HEK293 (cell line): ENCODE measurements around the gene ZBTB20.

Source experiments
- CTCF ChIA-PET: fragments of 350-600 bp; formaldehyde crosslinking; extraction: SDS; loops from one replicate; lab custom pipeline; 2021; ENCODE audit warnings: antibody characterized with exemption; lab: Yijun Ruan, JAX
- POLR2A ChIA-PET: fragments of 300-600 bp; formaldehyde crosslinking; extraction: SDS; loops from one replicate; lab custom pipeline; 2020; ENCODE audit warnings: antibody characterized with exemption, inconsistent platforms; lab: Yijun Ruan, JAX
- H3K27ac ChIP-seq: fragments of 200-500 bp; sonication (Bioruptor generic); 2 replicates; pipeline ENCODE4 v1.5.1; 2014; ENCODE audit warnings: low read depth, low read length, control low read depth, inconsistent platforms; ENCODE audit errors: extremely low read depth
- H3K36me3 ChIP-seq, 2 experiments: fragments of 200-500 bp in 1 of 2; sonication (Bioruptor generic) in 1 of 2; 1 replicate in 1 of 2; 2 replicates in 1 of 2; pipeline ENCODE4 v1.5.1; 2014 to 2017; ENCODE audit warnings: inconsistent platforms in 2 of 2, low read length in 2 of 2; ENCODE audit not compliant: control insufficient read depth in 2 of 2, insufficient read depth in 1 of 2
- H3K4me1 ChIP-seq: fragments of 200-500 bp; sonication (Bioruptor generic); 2 replicates; pipeline ENCODE4 v1.5.1; 2014; ENCODE audit warnings: mild to moderate bottlenecking, low read length, inconsistent platforms; ENCODE audit not compliant: control insufficient read depth, insufficient read depth
- H3K4me3 ChIP-seq: 2 replicates; pipeline ENCODE4 v1.5.1; 2011; ENCODE audit warnings: low read depth, mild to moderate bottlenecking, control low read depth, low read length, moderate library complexity
- H3K9me3 ChIP-seq: fragments of 200-500 bp; sonication (Bioruptor generic); 2 replicates; pipeline ENCODE4 v1.5.1; 2014; ENCODE audit warnings: low read depth, low read length, inconsistent platforms; ENCODE audit not compliant: control insufficient read depth, insufficient read depth
- BCL11A ChIP-seq: fragments of 450-650 bp; formaldehyde crosslinking; IDR thresholded peaks from 2 replicates; pipeline ENCODE4 v1.5.1; 2016; ENCODE audit warnings: low read depth, missing biosample characterization, missing genetic modification characterization
- HIC1 ChIP-seq: fragments of 450-650 bp; formaldehyde crosslinking; IDR thresholded peaks from 2 replicates; pipeline ENCODE4 v1.5.1; 2016; ENCODE audit warnings: missing biosample characterization, missing genetic modification characterization
- HOXD13 ChIP-seq: sonication (generic); formaldehyde crosslinking; IDR thresholded peaks from 2 replicates; pipeline ENCODE4 v1.8.0; 2022; ENCODE audit warnings: missing genetic modification reagents, borderline replicate concordance
- MEIS1 ChIP-seq: sonication (generic); formaldehyde crosslinking; IDR thresholded peaks from 2 replicates; pipeline ENCODE4 v1.8.1; 2022; ENCODE audit warnings: missing genetic modification reagents, mild to moderate bottlenecking, borderline replicate concordance
- PRDM2 ChIP-seq: fragments of 450-650 bp; formaldehyde crosslinking; IDR thresholded peaks from 2 replicates; pipeline ENCODE4 v1.5.1; 2016; ENCODE audit warnings: missing biosample characterization, missing genetic modification characterization, borderline replicate concordance
- REPIN1 ChIP-seq: fragments of 450-650 bp; formaldehyde crosslinking; IDR thresholded peaks from 2 replicates; pipeline ENCODE4 v1.5.1; 2017; ENCODE audit warnings: missing biosample characterization, missing genetic modification characterization, low read depth
- ZFHX2 ChIP-seq: fragments of 450-650 bp; formaldehyde crosslinking; conservative IDR thresholded peaks from 2 replicates; pipeline ENCODE4 v1.5.1; 2016; ENCODE audit warnings: missing biosample characterization, missing genetic modification characterization
- ZNF138 ChIP-seq: fragments of 450-650 bp; formaldehyde crosslinking; IDR thresholded peaks from 2 replicates; pipeline ENCODE4 v1.5.1; 2016; ENCODE audit warnings: missing biosample characterization, missing genetic modification characterization, borderline replicate concordance
- ZNF175 ChIP-seq: fragments of 450-650 bp; formaldehyde crosslinking; IDR thresholded peaks from 2 replicates; pipeline ENCODE4 v1.5.1; 2016; ENCODE audit warnings: missing biosample characterization, missing genetic modification characterization
- ZNF416 ChIP-seq: fragments of 450-650 bp; formaldehyde crosslinking; IDR thresholded peaks from 2 replicates; pipeline ENCODE4 v1.5.1; 2016; ENCODE audit warnings: missing biosample characterization, missing genetic modification characterization
- ZNF423 ChIP-seq: fragments of 450-650 bp; formaldehyde crosslinking; IDR thresholded peaks from 2 replicates; pipeline ENCODE4 v1.5.1; 2016; ENCODE audit warnings: missing biosample characterization, missing genetic modification characterization
- ZNF518A ChIP-seq: fragments of 450-650 bp; formaldehyde crosslinking; conservative IDR thresholded peaks from 2 replicates; pipeline ENCODE4 v1.5.1; 2016; ENCODE audit warnings: low read depth, missing biosample characterization, missing genetic modification characterization
- ZNF549 ChIP-seq: fragments of 450-650 bp; IDR thresholded peaks from 2 replicates; pipeline ENCODE4 v1.5.1; 2018; ENCODE audit warnings: missing biosample characterization, missing genetic modification characterization, mild to moderate bottlenecking, inconsistent platforms, moderate library complexity
- ZNF558 ChIP-seq: fragments of 450-650 bp; formaldehyde crosslinking; IDR thresholded peaks from 2 replicates; pipeline ENCODE4 v1.5.1; 2016; ENCODE audit warnings: missing biosample characterization, missing genetic modification characterization
- ZNF621 ChIP-seq: fragments of 450-650 bp; formaldehyde crosslinking; IDR thresholded peaks from 2 replicates; pipeline ENCODE4 v1.5.1; 2017; ENCODE audit warnings: missing biosample characterization, missing genetic modification characterization
- ZNF768 ChIP-seq: fragments of 450-650 bp; formaldehyde crosslinking; IDR thresholded peaks from 2 replicates; pipeline ENCODE4 v1.5.1; 2018; ENCODE audit warnings: missing biosample characterization, mild to moderate bottlenecking, missing genetic modification characterization
- ZNF792 ChIP-seq: fragments of 450-650 bp; formaldehyde crosslinking; IDR thresholded peaks from 2 replicates; pipeline ENCODE4 v1.5.1; 2016; ENCODE audit warnings: missing biosample characterization, missing genetic modification characterization
- ZNF830 ChIP-seq: fragments of 450-650 bp; IDR thresholded peaks from 2 replicates; pipeline ENCODE4 v1.5.0; 2018; ENCODE audit warnings: missing biosample characterization, missing genetic modification characterization, low read depth, mild to moderate bottlenecking, moderate library complexity

Gene ZBTB20

GRCh38 chr3:114690911-114691310, 456.2 kb downstream of the ZBTB20 start:
- CTCF ChIA-PET: no interaction called here

More at GRCh38 chr3:114690911-114691310, 456.2 kb downstream of the ZBTB20 start:
- no peaks in the 10 kb centered on the region for H3K9me3 ChIP-seq
- H3K27ac ChIP-seq: no peak overlapping the region
- no peak for TF ChIP-seq ZNF138 (tag by site-specific recombination)
- no peak for TF ChIP-seq PRDM2 (tag by site-specific recombination)
- no peak for TF ChIP-seq REPIN1 (tag by site-specific recombination)
- TF ChIP-seq ZNF792 (tag by site-specific recombination): no peak
- no peak for TF ChIP-seq ZNF518A (tag by site-specific recombination)
- no peak for TF ChIP-seq HOXD13 (CRISPR knock-in tag)
- no peak for TF ChIP-seq HIC1 (tag by site-specific recombination)
- TF ChIP-seq ZNF830 (tag by site-specific recombination): no peak
- TF ChIP-seq MEIS1 (CRISPR knock-in tag): no peak
- no peak for TF ChIP-seq BCL11A (tag by site-specific recombination)
- TF ChIP-seq ZNF558 (tag by site-specific recombination): no peak
- TF ChIP-seq ZNF416 (tag by site-specific recombination): no peak
- no peak for TF ChIP-seq ZFHX2 (tag by site-specific recombination)
- TF ChIP-seq ZNF423 (tag by site-specific recombination): no peak
- no peak for TF ChIP-seq ZNF175 (tag by site-specific recombination)
- TF ChIP-seq ZNF549 (tag by site-specific recombination): no peak
- TF ChIP-seq ZNF768 (tag by site-specific recombination): no peak
- TF ChIP-seq ZNF621 (tag by site-specific recombination): no peak
- H3K4me3 ChIP-seq: no peak overlapping the region
- H3K4me1 ChIP-seq: no peaks in the 10 kb centered on the region
- H3K36me3 ChIP-seq: no peaks in the 10 kb centered on the region
- POLR2A ChIA-PET: no interaction called here
